ENCODE results near the gene HCRTR1. TPM values are rescaled to one million over a fixed set of nuclear protein-coding genes. Genes with fewer than 3 reads are reported as not detected.

The HCRTR1 gene
- total and polyA plus RNA-seq, 10 of the 15 experiments (the other 5 are each of a cell fraction or from before 2014, with no cell fraction given), result not detected

DNA sequence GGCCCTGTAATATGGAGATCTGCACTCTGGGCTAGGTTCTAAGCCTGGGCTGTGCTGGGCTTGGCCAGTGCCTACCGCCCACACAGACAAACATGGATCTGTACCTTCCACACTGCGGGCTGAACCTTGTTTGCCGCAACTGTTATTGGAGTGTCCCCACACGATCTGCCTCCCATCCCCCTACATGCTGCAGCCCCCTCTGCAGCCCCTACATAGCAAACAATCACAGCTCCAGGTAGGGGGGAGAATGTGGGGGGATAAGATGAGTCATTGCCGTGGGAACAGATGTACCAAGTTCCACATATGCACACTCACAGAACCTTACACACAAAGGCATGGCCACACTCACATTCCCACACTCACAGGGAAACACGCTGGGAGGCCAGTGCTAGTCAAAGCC lies 2.1 kb upstream of the HCRTR1 start:
- no TSS peak for BruUV-seq (replicated peaks)
- H3K9ac ChIP-seq (ENCODE audit: control insufficient read depth, insufficient read depth, low read length), result no peak overlapping the region
- WGBS (ENCODE audit: insufficient coverage, insufficient replicate concordance, low lambda C conversion rate, missing lambda C conversion rate), result 43% methylated on average over 6 of the region's 6 CpGs
- intact Hi-C loops (cut with micrococcal nuclease; ENCODE audit: unreplicated experiment), result no loop called here
- no peaks in the 10 kb centered on the region for H3K9me3 ChIP-seq (replicated peaks; ENCODE audit: control insufficient read depth, insufficient read depth, low read length)
- RAD21 ChIA-PET (ENCODE audit: unreplicated experiment), result interaction anchor here (1.2 kb wide), 1 partner anchor 66 kb away, joined by 3 read pairs; no protein-coding TSS in a partner anchor
- DNase-seq (ENCODE audit: low read depth, low spot score) (no peak), FAIRE-seq (no peak), ATAC-seq (no peak)
- in situ Hi-C loops (cut with MboI), result no loop called here
- no peak overlapping the region for H3K4me2 ChIP-seq (ENCODE audit: control insufficient read depth, insufficient read depth)
- TF ChIP-seq KLF5 (IDR thresholded peaks at IDR 0.05; ENCODE audit: partially characterized antibody) (no peak), IKZF1 (conservative IDR thresholded peaks at IDR 0.05) (no peak), RAD51 (IDR thresholded peaks at IDR 0.05) (no peak), FOS (IDR thresholded peaks at IDR 0.05; ENCODE audit: borderline replicate concordance, extremely low read depth, insufficient read length) (no peak), POU2F2 (IDR thresholded peaks at IDR 0.05; ENCODE audit: borderline replicate concordance, low read depth, low read length) (no peak), IRF5 (IDR thresholded peaks at IDR 0.05; ENCODE audit: borderline replicate concordance) (no peak)
- H3K27ac ChIP-seq (ENCODE audit: control insufficient read depth, insufficient read depth), result no peak overlapping the region
- H3K27me3 ChIP-seq (replicated peaks in 1 of 2; ENCODE audit: control insufficient read depth in 2 of 2, insufficient read depth in 2 of 2, low read length in 1 of 2), result no peaks in the 10 kb centered on the region; a peak in 2 of 4 replicates
- SMC1A ChIA-PET (ENCODE audit: uncharacterized antibody, unreplicated experiment), result no interaction called here
- no peaks in the 10 kb centered on the region for H4K20me1 ChIP-seq (ENCODE audit: control insufficient read depth, insufficient read depth)
- POLR2A ChIA-PET, result interaction anchor here (0.6 kb wide), 1 partner anchor 8 kb away, joined by 4 read pairs; no protein-coding TSS in a partner anchor
- no peaks in the 10 kb centered on the region for H3K36me3 ChIP-seq (ENCODE audit: control insufficient read depth in 2 of 2, insufficient read depth in 2 of 2, low read length in 1 of 2)
- no peak overlapping the region for H2AFZ ChIP-seq (ENCODE audit: control insufficient read depth, low read depth, low read length)
- H3K79me2 ChIP-seq (ENCODE audit: control insufficient read depth, insufficient read depth, low read length), result no peaks in the 10 kb centered on the region
- CTCF ChIA-PET, result interaction anchor here (0.6 to 1.3 kb wide), 2 partner anchors 52 to 790 kb away, joined by 3 read pairs; no protein-coding TSS in a partner anchor
- H3K4me1 ChIP-seq (ENCODE audit: control insufficient read depth, insufficient read depth, low read length), result no peaks in the 10 kb centered on the region
- no peak overlapping the region for H3K4me3 ChIP-seq

DNA sequence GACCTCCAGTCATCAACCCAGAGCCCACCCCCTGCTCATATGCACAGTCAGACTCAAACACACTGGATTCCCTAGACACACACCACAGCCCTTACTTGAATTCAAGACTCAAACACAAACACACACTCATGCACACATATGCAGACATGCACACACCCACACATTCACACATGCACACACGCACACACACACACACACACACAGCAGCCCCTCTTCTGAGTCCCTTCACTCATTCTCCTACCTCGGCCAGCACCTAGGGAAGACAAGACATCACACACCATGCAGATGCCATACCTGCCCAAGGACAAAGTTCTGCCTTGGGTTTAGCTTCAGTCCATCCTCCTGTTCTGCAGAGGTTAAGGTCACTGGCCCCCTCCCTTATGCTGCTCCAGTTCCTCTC lies 1.6 kb upstream of the HCRTR1 start:
- no peak for DNase-seq (ENCODE audit: low read depth, low spot score)
- Histone ChIP-seq H4K20me1 (ENCODE audit: control insufficient read depth, insufficient read depth) (no peaks in the 10 kb centered on the region), H3K27me3 (replicated peaks in 1 of 2; ENCODE audit: control insufficient read depth in 2 of 2, insufficient read depth in 2 of 2, low read length in 1 of 2) (no peaks in the 10 kb centered on the region; a peak in 2 of 4 replicates), H3K9ac (ENCODE audit: control insufficient read depth, insufficient read depth, low read length) (no peak overlapping the region), H2AFZ (ENCODE audit: control insufficient read depth, low read depth, low read length) (no peak overlapping the region), H3K4me2 (ENCODE audit: control insufficient read depth, insufficient read depth) (no peak overlapping the region), H3K9me3 (replicated peaks; ENCODE audit: control insufficient read depth, insufficient read depth, low read length) (no peaks in the 10 kb centered on the region), H3K79me2 (ENCODE audit: control insufficient read depth, insufficient read depth, low read length) (no peaks in the 10 kb centered on the region), H3K36me3 (ENCODE audit: control insufficient read depth in 2 of 2, insufficient read depth in 2 of 2, low read length in 1 of 2) (no peaks in the 10 kb centered on the region), H3K27ac (ENCODE audit: control insufficient read depth, insufficient read depth) (no peak overlapping the region), H3K4me3 (no peak overlapping the region), H3K4me1 (ENCODE audit: control insufficient read depth, insufficient read depth, low read length) (no peaks in the 10 kb centered on the region)
- in situ Hi-C loops (cut with MboI) (no loop called here), intact Hi-C loops (cut with micrococcal nuclease; ENCODE audit: unreplicated experiment) (no loop called here)
- ChIA-PET POLR2A (no interaction called here), RAD21 (ENCODE audit: unreplicated experiment) (interaction anchor here (1.1 to 1.2 kb wide), 2 partner anchors 53 to 67 kb away, joined by 3 read pairs; no protein-coding TSS in a partner anchor), CTCF (interaction anchor here (0.6 to 4.9 kb wide), 6 partner anchors 9 to 791 kb away, joined by 3 to 61 read pairs (median 4); no protein-coding TSS in a partner anchor), SMC1A (ENCODE audit: uncharacterized antibody, unreplicated experiment) (interaction anchor here (1.1 to 1.4 kb wide), 2 partner anchors 20 to 46 kb away, joined by 4 to 5 read pairs; no protein-coding TSS in a partner anchor)
- no TSS peak for BruUV-seq (replicated peaks)
- ATAC-seq, result no peak
- 10% methylated on average over 2 of the region's 2 CpGs for WGBS (ENCODE audit: insufficient coverage, insufficient replicate concordance, low lambda C conversion rate, missing lambda C conversion rate)
- FAIRE-seq, result no peak
- TF ChIP-seq POLR2AphosphoS5 (IDR thresholded peaks at IDR 0.05; ENCODE audit: low read length), result no peak
- TF ChIP-seq NR2F1 (conservative IDR thresholded peaks at IDR 0.05), result no peak
- TF ChIP-seq CBFB (IDR thresholded peaks at IDR 0.05; ENCODE audit: low read depth), result no peak
- TF ChIP-seq ZNF217 (IDR thresholded peaks at IDR 0.05), result no peak
- TF ChIP-seq, protein P1, sequence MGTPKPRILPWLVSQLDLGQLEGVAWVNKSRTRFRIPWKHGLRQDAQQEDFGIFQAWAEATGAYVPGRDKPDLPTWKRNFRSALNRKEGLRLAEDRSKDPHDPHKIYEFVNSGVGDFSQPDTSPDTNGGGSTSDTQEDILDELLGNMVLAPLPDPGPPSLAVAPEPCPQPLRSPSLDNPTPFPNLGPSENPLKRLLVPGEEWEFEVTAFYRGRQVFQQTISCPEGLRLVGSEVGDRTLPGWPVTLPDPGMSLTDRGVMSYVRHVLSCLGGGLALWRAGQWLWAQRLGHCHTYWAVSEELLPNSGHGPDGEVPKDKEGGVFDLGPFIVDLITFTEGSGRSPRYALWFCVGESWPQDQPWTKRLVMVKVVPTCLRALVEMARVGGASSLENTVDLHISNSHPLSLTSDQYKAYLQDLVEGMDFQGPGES (IDR thresholded peaks at IDR 0.05), result no peak
- no peak for TF ChIP-seq STAT1 (conservative IDR thresholded peaks at IDR 0.05)
- TF ChIP-seq, protein P2, sequence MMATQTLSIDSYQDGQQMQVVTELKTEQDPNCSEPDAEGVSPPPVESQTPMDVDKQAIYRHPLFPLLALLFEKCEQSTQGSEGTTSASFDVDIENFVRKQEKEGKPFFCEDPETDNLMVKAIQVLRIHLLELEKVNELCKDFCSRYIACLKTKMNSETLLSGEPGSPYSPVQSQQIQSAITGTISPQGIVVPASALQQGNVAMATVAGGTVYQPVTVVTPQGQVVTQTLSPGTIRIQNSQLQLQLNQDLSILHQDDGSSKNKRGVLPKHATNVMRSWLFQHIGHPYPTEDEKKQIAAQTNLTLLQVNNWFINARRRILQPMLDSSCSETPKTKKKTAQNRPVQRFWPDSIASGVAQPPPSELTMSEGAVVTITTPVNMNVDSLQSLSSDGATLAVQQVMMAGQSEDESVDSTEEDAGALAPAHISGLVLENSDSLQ (IDR thresholded peaks at IDR 0.05), result no peak
- TF ChIP-seq ETV6 (conservative IDR thresholded peaks at IDR 0.05 in 1 of 2, IDR thresholded peaks at IDR 0.05 in 1 of 2; ENCODE audit: borderline replicate concordance in 1 of 2, low read depth in 1 of 2), result no peak
- TF ChIP-seq RFX5 (IDR thresholded peaks at IDR 0.05; ENCODE audit: low read depth, low read length), result no peak
- TF ChIP-seq MTA2 (IDR thresholded peaks at IDR 0.05; ENCODE audit: low read depth), result no peak
